SK-N-MC (cell line): ENCODE measurements around the gene CHMP6.

Experiments
- EZH2 ChIP-seq: fragments of 200-600 bp; sonication (generic); IDR thresholded peaks from one replicate; pipeline ENCODE4 v1.6.1; 2017; ENCODE audit warnings: antibody characterized with exemption
- POLR2AphosphoS5 ChIP-seq: IDR thresholded peaks from 2 replicates; pipeline ENCODE4 v1.6.1; 2012; ENCODE audit warnings: mild to moderate bottlenecking, low read depth, low read length, borderline replicate concordance

GRCh38 chr17:80960797-80961452 is 30.7 kb upstream of the CHMP6 start:
- TF ChIP-seq POLR2AphosphoS5 (no peak), EZH2 (no peak)
